ENCODE measurements around the gene IL20. TPM values are rescaled to one million over a fixed set of nuclear protein-coding genes. Genes with fewer than 3 reads are reported as not detected.

The IL20 gene
- total RNA-seq, 1 experiment from 2014 or later: not detected

- DNase-seq (ENCODE audit: extremely low read depth, low read depth): no peak
Observed at GRCh38 chr1:206898915-206899431, 33.5 kb downstream of the IL20 start.

DNA sequence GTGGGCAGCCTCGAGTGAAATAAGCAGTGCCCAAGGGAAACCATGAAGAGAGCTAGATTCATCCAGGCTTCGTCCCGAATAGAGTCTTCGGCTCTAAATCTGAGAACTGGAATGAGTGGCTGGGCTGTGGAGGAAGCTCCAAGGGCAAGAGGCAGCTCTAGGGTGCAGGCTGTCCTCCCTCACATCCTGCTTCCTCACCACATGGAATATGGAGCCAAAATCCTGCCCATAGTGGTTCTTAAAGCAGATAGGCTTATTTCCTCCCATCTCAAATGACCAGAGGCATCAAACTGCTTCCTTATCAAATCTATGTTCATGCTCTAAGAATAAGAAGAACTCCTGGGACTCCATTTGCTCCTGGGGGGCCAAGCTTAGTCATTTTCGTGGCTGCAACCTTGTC, 34.3 kb downstream of the IL20 start:
- no peak for DNase-seq (ENCODE audit: extremely low read depth, low read depth)

DNA sequence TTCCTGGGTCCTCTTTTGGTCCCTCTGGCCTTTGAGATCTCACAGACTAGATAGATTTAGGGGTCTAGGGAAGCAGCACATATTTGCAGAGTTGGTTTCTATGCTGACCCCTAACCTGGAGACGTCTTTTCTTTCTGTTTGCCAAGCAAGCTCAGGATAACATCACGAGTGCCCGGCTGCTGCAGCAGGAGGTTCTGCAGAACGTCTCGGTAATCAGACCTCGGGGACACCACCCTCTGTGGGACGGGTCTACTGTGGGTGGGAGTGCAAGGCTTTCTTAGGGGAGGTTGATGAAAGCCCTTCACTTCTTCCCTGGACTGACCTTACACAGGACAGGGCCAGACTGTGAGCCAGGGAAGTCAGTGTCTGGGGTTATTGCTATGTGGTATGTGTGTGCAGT, 34.7 kb downstream of the IL20 start:
- no peak for DNase-seq (ENCODE audit: extremely low read depth, low read depth)

DNA sequence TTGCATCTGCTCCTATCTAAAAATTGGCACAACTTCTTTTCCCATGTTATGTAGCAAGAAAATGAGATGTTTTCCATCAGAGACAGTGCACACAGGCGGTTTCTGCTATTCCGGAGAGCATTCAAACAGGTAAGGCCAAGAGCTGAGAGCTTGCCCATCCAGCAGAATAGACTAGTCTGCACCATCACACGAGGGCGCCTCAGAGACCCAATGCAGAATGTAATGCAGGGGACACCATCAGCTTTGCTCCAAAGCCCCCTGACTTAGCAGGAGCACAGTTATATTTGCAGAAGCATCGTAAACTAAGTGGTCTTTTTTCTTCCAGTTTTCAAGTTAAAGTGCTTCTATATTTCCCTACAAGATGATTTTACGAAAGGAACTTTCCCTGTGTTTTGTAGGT, 36.5 kb downstream of the IL20 start:
- DNase-seq (ENCODE audit: extremely low read depth, low read depth): no peak

- no peak for DNase-seq (ENCODE audit: extremely low read depth, low read depth)
Observed at GRCh38 chr1:206902702-206903101, 37.3 kb downstream of the IL20 start.

DNA sequence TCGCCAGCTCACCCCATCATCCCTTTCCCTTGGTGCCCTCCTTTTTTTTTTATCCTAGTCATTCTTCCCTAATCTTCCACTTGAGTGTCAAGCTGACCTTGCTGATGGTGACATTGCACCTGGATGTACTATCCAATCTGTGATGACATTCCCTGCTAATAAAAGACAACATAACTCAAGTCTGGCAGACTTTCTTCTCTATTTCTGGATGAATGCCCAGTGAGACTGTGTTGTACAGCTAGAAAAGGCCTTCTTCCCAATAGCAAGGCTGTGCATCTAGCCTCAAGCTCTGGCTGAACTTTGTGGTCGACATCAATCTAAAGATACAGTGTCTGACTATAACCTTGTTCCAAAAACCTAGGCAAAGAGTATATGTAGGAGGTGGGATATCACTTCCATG, 38.3 kb downstream of the IL20 start:
- no peak for DNase-seq (ENCODE audit: extremely low read depth, low read depth)

DNA sequence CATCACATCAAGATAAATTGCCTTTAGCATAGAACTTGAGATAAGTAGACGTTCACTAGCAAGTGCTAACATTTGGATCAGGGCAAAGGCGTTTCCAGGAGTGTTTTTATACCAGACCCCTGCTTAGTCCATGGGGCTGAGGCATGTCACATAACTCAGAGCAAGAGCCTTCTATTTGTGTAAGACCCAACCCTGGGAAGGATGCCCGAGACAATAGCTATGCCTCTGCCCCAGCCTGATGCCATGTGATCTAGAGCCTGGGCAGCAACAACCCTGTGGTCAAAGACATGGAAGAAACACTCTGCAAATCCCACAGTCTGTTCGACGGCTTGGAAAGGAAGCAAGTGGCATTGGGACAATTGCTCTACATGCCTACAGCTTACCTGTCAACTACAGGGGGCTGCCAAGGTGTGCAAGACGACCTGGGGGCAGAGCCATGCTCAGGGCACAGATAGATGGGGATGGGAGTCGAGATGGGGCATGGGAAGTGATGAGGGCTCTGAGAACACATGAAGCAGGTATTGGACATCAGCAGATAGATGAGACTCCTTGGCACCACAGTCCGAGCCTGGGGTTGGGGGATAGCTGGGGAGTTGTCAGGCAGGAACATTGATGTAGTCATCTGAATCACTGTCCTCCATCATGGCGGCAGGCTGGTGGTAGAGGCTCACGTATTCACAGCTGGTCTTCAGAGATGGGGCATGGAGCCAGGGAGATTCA, 39.2 kb downstream of the IL20 start:
- DNase-seq (ENCODE audit: extremely low read depth, low read depth): no peak

- no peak for DNase-seq (ENCODE audit: extremely low read depth, low read depth)
Observed at GRCh38 chr1:206905295-206906164, 40.1 kb downstream of the IL20 start.

- no peak for DNase-seq (ENCODE audit: extremely low read depth, low read depth)
Observed at GRCh38 chr1:206907304-206907991, 42.0 kb downstream of the IL20 start.

- DNase-seq (ENCODE audit: extremely low read depth, low read depth): no peak
Observed at GRCh38 chr1:206908038-206908437, 42.6 kb downstream of the IL20 start.

- no peak for DNase-seq (ENCODE audit: extremely low read depth, low read depth)
Observed at GRCh38 chr1:206909161-206909882, 43.9 kb downstream of the IL20 start.

GRCh38 chr1:206909883-206910318, 44.5 kb downstream of the IL20 start:
- DNase-seq (ENCODE audit: extremely low read depth, low read depth): no peak

GRCh38 chr1:206911064-206911663, 45.7 kb downstream of the IL20 start:
- peak; percentile 51 for DNase-seq (ENCODE audit: extremely low read depth, low read depth)

DNA sequence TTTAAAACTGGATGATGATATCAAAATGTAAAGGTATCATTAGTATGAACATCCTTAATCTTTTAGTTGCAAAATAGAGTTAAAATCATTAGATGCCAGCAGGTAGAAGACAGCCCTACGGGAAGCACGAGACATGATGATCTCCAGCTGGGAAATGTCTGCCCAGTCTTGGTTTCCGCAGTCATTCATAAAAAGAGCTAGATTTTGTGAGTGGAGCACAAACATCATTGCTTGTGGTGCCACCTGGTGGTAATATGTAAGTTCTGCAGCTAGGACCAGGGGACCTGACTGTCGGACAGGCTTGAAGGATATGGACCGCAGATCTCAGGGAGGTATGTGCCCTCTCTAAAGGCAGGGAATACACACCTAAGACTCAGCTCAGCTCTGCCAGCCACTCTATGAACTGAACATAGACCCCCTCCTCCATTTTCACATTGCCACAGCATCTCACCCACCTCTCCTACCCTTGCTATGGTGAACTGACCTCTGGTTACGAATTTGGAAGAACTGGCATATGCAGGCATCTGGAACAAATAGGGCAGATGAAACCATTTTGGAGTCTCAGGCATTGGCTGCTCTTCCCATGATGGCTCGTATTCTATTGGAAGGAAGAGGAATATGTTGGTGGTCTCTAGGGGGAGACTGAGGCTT, 47.1 kb downstream of the IL20 start:
- peak; percentile 86 for DNase-seq (ENCODE audit: extremely low read depth, low read depth)

- DNase-seq (ENCODE audit: extremely low read depth, low read depth): no peak
Observed at GRCh38 chr1:206913766-206914537, 48.5 kb downstream of the IL20 start.

- DNase-seq (ENCODE audit: extremely low read depth, low read depth): no peak
Observed at GRCh38 chr1:206915030-206915735, 49.8 kb downstream of the IL20 start.

GRCh38 chr1:206916000-206916709, 50.7 kb downstream of the IL20 start:
- no peak for DNase-seq (ENCODE audit: extremely low read depth, low read depth)
